HEK293 (cell line): Measurements from ENCODE around the gene HMG20B.

Experiments
- CTCF ChIA-PET: fragments of 350-600 bp; formaldehyde crosslinking; extraction: SDS; loops from one replicate; lab custom pipeline; 2021; ENCODE audit warnings: antibody characterized with exemption; lab: Yijun Ruan, JAX
- POLR2A ChIA-PET: fragments of 300-600 bp; formaldehyde crosslinking; extraction: SDS; loops from one replicate; lab custom pipeline; 2020; ENCODE audit warnings: antibody characterized with exemption, inconsistent platforms; lab: Yijun Ruan, JAX
- H3K27ac ChIP-seq: fragments of 200-500 bp; sonication (Bioruptor generic); 2 replicates; pipeline ENCODE4 v1.5.1; 2014; ENCODE audit warnings: low read depth, low read length, control low read depth, inconsistent platforms; ENCODE audit errors: extremely low read depth
- H3K36me3 ChIP-seq, 2 experiments: fragments of 200-500 bp in 1 of 2; sonication (Bioruptor generic) in 1 of 2; 1 replicate in 1 of 2; 2 replicates in 1 of 2; pipeline ENCODE4 v1.5.1; 2014 to 2017; ENCODE audit warnings: inconsistent platforms in 2 of 2, low read length in 2 of 2; ENCODE audit not compliant: control insufficient read depth in 2 of 2, insufficient read depth in 1 of 2
- H3K4me1 ChIP-seq: fragments of 200-500 bp; sonication (Bioruptor generic); 2 replicates; pipeline ENCODE4 v1.5.1; 2014; ENCODE audit warnings: mild to moderate bottlenecking, low read length, inconsistent platforms; ENCODE audit not compliant: control insufficient read depth, insufficient read depth
- H3K4me3 ChIP-seq: 2 replicates; pipeline ENCODE4 v1.5.1; 2011; ENCODE audit warnings: low read depth, mild to moderate bottlenecking, control low read depth, low read length, moderate library complexity
- H3K9me3 ChIP-seq: fragments of 200-500 bp; sonication (Bioruptor generic); 2 replicates; pipeline ENCODE4 v1.5.1; 2014; ENCODE audit warnings: low read depth, low read length, inconsistent platforms; ENCODE audit not compliant: control insufficient read depth, insufficient read depth
- BCL6B ChIP-seq: fragments of 450-650 bp; formaldehyde crosslinking; IDR thresholded peaks from 2 replicates; pipeline ENCODE4 v1.5.1; 2017; ENCODE audit warnings: missing biosample characterization, missing genetic modification characterization
- IKZF3 ChIP-seq: fragments of 450-650 bp; IDR thresholded peaks from 2 replicates; pipeline ENCODE4 v1.5.0; 2018; ENCODE audit warnings: missing biosample characterization, mild to moderate bottlenecking, missing genetic modification characterization, moderate library complexity
- KLF10 ChIP-seq: fragments of 450-650 bp; IDR thresholded peaks from 2 replicates; pipeline ENCODE4 v1.5.1; 2018; ENCODE audit warnings: missing biosample characterization, mild to moderate bottlenecking, missing genetic modification characterization
- KLF8 ChIP-seq: fragments of 450-650 bp; formaldehyde crosslinking; IDR thresholded peaks from 2 replicates; pipeline ENCODE4 v1.5.1; 2016; ENCODE audit warnings: missing biosample characterization, missing genetic modification characterization
- PBX3 ChIP-seq: sonication (generic); formaldehyde crosslinking; IDR thresholded peaks from 2 replicates; pipeline ENCODE4 v1.8.1; 2022; ENCODE audit warnings: mild to moderate bottlenecking, moderate library complexity, missing genetic modification reagents
- RBAK ChIP-seq: fragments of 450-650 bp; formaldehyde crosslinking; IDR thresholded peaks from 2 replicates; pipeline ENCODE4 v1.5.1; 2016; ENCODE audit warnings: missing biosample characterization, missing genetic modification characterization
- SCRT2 ChIP-seq: fragments of 450-650 bp; formaldehyde crosslinking; IDR thresholded peaks from 2 replicates; pipeline ENCODE4 v1.5.1; 2016; ENCODE audit warnings: missing biosample characterization, missing genetic modification characterization
- ZBTB10 ChIP-seq: fragments of 450-650 bp; formaldehyde crosslinking; IDR thresholded peaks from 2 replicates; pipeline ENCODE4 v1.5.1; 2016; ENCODE audit warnings: missing biosample characterization, missing genetic modification characterization
- ZBTB48 ChIP-seq: fragments of 450-650 bp; formaldehyde crosslinking; IDR thresholded peaks from 2 replicates; pipeline ENCODE4 v1.5.1; 2016; ENCODE audit warnings: missing biosample characterization, missing genetic modification characterization
- ZNF112 ChIP-seq: fragments of 450-650 bp; formaldehyde crosslinking; IDR thresholded peaks from 2 replicates; pipeline ENCODE4 v1.5.0; 2017; ENCODE audit warnings: missing biosample characterization, missing genetic modification characterization
- ZNF140 ChIP-seq: fragments of 450-650 bp; formaldehyde crosslinking; IDR thresholded peaks from 2 replicates; pipeline ENCODE4 v1.5.1; 2016; ENCODE audit warnings: missing biosample characterization, missing genetic modification characterization
- ZNF155 ChIP-seq: fragments of 450-650 bp; formaldehyde crosslinking; IDR thresholded peaks from 2 replicates; pipeline ENCODE4 v1.5.1; 2016; ENCODE audit warnings: missing biosample characterization, missing genetic modification characterization
- ZNF157 ChIP-seq: fragments of 450-650 bp; formaldehyde crosslinking; IDR thresholded peaks from 2 replicates; pipeline ENCODE4 v1.5.1; 2016; ENCODE audit warnings: missing biosample characterization, missing genetic modification characterization
- ZNF19 ChIP-seq: fragments of 450-650 bp; formaldehyde crosslinking; IDR thresholded peaks from 2 replicates; pipeline ENCODE4; 2016; ENCODE audit warnings: missing biosample characterization, missing genetic modification characterization, low read depth
- ZNF221 ChIP-seq: fragments of 450-650 bp; formaldehyde crosslinking; IDR thresholded peaks from 2 replicates; pipeline ENCODE4 v1.5.1; 2017; ENCODE audit warnings: missing biosample characterization, missing genetic modification characterization, borderline replicate concordance
- ZNF24 ChIP-seq: fragments of 450-650 bp; formaldehyde crosslinking; IDR thresholded peaks from 2 replicates; pipeline ENCODE4 v1.5.1; 2016; ENCODE audit warnings: missing biosample characterization, missing genetic modification characterization
- ZNF248 ChIP-seq: fragments of 450-650 bp; formaldehyde crosslinking; IDR thresholded peaks from 2 replicates; pipeline ENCODE4 v1.5.1; 2017; ENCODE audit warnings: missing biosample characterization, missing genetic modification characterization
- ZNF280C ChIP-seq: fragments of 450-650 bp; formaldehyde crosslinking; IDR thresholded peaks from 2 replicates; pipeline ENCODE4 v1.5.1; 2016; ENCODE audit warnings: missing biosample characterization, missing genetic modification characterization
- ZNF311 ChIP-seq: fragments of 450-650 bp; formaldehyde crosslinking; IDR thresholded peaks from 2 replicates; pipeline ENCODE4 v1.5.1; 2017; ENCODE audit warnings: missing biosample characterization, missing genetic modification characterization, borderline replicate concordance
- ZNF544 ChIP-seq: fragments of 450-650 bp; formaldehyde crosslinking; IDR thresholded peaks from 2 replicates; pipeline ENCODE4 v1.5.0; 2017; ENCODE audit warnings: missing biosample characterization, missing genetic modification characterization
- ZNF621 ChIP-seq: fragments of 450-650 bp; formaldehyde crosslinking; IDR thresholded peaks from 2 replicates; pipeline ENCODE4 v1.5.1; 2017; ENCODE audit warnings: missing biosample characterization, missing genetic modification characterization
- ZSCAN18 ChIP-seq: fragments of 450-650 bp; formaldehyde crosslinking; IDR thresholded peaks from 2 replicates; pipeline ENCODE4 v1.5.1; 2016; ENCODE audit warnings: missing biosample characterization, missing genetic modification characterization
- ZSCAN4 ChIP-seq: fragments of 450-650 bp; formaldehyde crosslinking; IDR thresholded peaks from 2 replicates; pipeline ENCODE4 v1.5.1; 2017; ENCODE audit warnings: missing biosample characterization, missing genetic modification characterization

Gene HMG20B

GRCh38 chr19:3605361-3605760 lies 32.6 kb downstream of the HMG20B start:
- H3K36me3 ChIP-seq, result peaks cover 0 to 6% of the 10 kb centered on the region in 2 experiments; a peak in 2 of 3 replicates
- peaks cover 3% of the 10 kb centered on the region; the same call in 1 of the 2 replicates for H3K4me1 ChIP-seq
- no peak overlapping the region for H3K4me3 ChIP-seq
- ChIA-PET POLR2A (no interaction called here), CTCF (no interaction called here)
- no peaks in the 10 kb centered on the region for H3K9me3 ChIP-seq
- TF ChIP-seq ZSCAN18 (tag by site-specific recombination) (no peak), ZNF280C (tag by site-specific recombination) (no peak), ZNF140 (no peak), ZNF248 (tag by site-specific recombination) (0 out of 2 replicates have a peak, but pooled peaks have one; percentile 36), ZNF112 (tag by site-specific recombination) (no peak), ZNF544 (tag by site-specific recombination) (no peak), ZNF621 (no peak), ZNF155 (tag by site-specific recombination) (no peak), RBAK (tag by site-specific recombination) (no peak), ZSCAN4 (tag by site-specific recombination) (peak; percentile 65), ZNF24 (no peak), ZBTB48 (tag by site-specific recombination) (no peak), BCL6B (tag by site-specific recombination) (peak; percentile 44; the same call in 1 of the 2 replicates), PBX3 (CRISPR knock-in tag) (no peak), ZNF221 (tag by site-specific recombination) (no peak), ZNF311 (tag by site-specific recombination) (0 out of 2 replicates have a peak, but pooled peaks have one; percentile 8), IKZF3 (tag by site-specific recombination) (no peak)
- TF ChIP-seq, all 188 proteins: peak for 4
- H3K27ac ChIP-seq, result no peak overlapping the region

- CTCF ChIA-PET, result no interaction called here
- H3K4me3 ChIP-seq, result peak overlapping the region; percentile 51; the same call in 1 of the 2 replicates
- H3K27ac ChIP-seq, result no peak overlapping the region
- H3K9me3 ChIP-seq, result no peaks in the 10 kb centered on the region
- POLR2A ChIA-PET, result no interaction called here
- H3K36me3 ChIP-seq, result peaks cover 0 to 8% of the 10 kb centered on the region in 2 experiments; a peak in 2 of 3 replicates
- H3K4me1 ChIP-seq, result peaks cover 3% of the 10 kb centered on the region; the same call in 1 of the 2 replicates
- TF ChIP-seq ZBTB10 (tag by site-specific recombination), result 0 out of 2 replicates have a peak, but pooled peaks have one; percentile 21
- TF ChIP-seq SCRT2 (tag by site-specific recombination), result peak; percentile 69
- TF ChIP-seq ZNF157 (tag by site-specific recombination), result 0 out of 2 replicates have a peak, but pooled peaks have one; percentile 22
- TF ChIP-seq KLF10 (tag by site-specific recombination), result no peak
- TF ChIP-seq ZBTB48 (tag by site-specific recombination), result 0 out of 2 replicates have a peak, but pooled peaks have one; percentile 20
- TF ChIP-seq ZNF311 (tag by site-specific recombination), result peak; percentile 7; the same call in 1 of the 2 replicates
- TF ChIP-seq KLF8, result peak; percentile 47
- TF ChIP-seq ZNF19, result no peak
Measured at GRCh38 chr19:3605770-3606169, 33.0 kb downstream of the HMG20B start.
